Ovary (tissue), 9 donors: ENCODE results near the gene MTHFS. TPM values are rescaled to one million over a fixed set of nuclear protein-coding genes. Genes with fewer than 3 reads are reported as not detected.

Source experiments
- DNase-seq, 5 donors: peaks; one replicate each; pipeline ENCODE4 v3.0.0-alpha.2; 2019 to 2020
- H3K27ac ChIP-seq, 2 donors: fragments of 200-600 bp; one replicate each; pipeline versions ENCODE4 v1.5.1 to v1.8.0; 2019 to 2022
- H3K27me3 ChIP-seq: fragments of 200-600 bp; one replicate; pipeline ENCODE4 v1.8.0; 2022
- H3K36me3 ChIP-seq: fragments of 200-600 bp; sonication (generic); one replicate; pipeline ENCODE4 v1.5.1; 2019
- H3K4me1 ChIP-seq: one replicate; pipeline ENCODE4 v1.8.1; 2013; ENCODE audit warnings: mild to moderate bottlenecking, moderate library complexity; ENCODE audit not compliant: insufficient read depth
- H3K4me3 ChIP-seq: fragments of 200-600 bp; sonication (generic); one replicate; pipeline ENCODE4 v1.5.1; 2017
- H3K9me3 ChIP-seq, 2 donors: fragments of 200-600 bp in 1 of 2; sonication (generic) in 1 of 2; one replicate each; pipeline versions ENCODE4 v1.5.1 to v1.8.1; 2013 to 2019; ENCODE audit warnings: mild to moderate bottlenecking in 1 of 2, moderate library complexity in 1 of 2
- EP300 ChIP-seq: sonication (generic); formaldehyde crosslinking; IDR thresholded peaks from one replicate; pipeline ENCODE4 v1.6.1; 2017; ENCODE audit warnings: antibody characterized with exemption
- POLR2A ChIP-seq: fragments of 450-650 bp; IDR thresholded peaks from one replicate; pipeline ENCODE4 v1.6.1; 2017; ENCODE audit warnings: antibody characterized with exemption, mild to moderate bottlenecking, moderate library complexity
- WGBS, 3 donors: extraction: QIAGEN DNeasy Blood & Tissue Kit in 1 of 3; methylation state at CpG; one replicate each; pipeline versions ENCODE4 v1.1.5 to v1.1.7; 2013 to 2017; 5-methylcytosine and 5-hydroxymethylcytosine counted together
- intact Hi-C, 4 donors: fragments of 100-400 bp; cut with DNase I; formaldehyde crosslinking; loops; one replicate each; pipeline versions ENCODE4 v1.11.0 to v1.15.1; 2022 to 2023
- polyA plus RNA-seq, 2 donors: library from polyadenylated mRNA; stranded (reverse); fragments of 200-250 nt in 1 of 2; fragments of 350-450 nt in 1 of 2; fragmentation: Illumina TruSeq in 1 of 2; extraction: RNeasy Lipid Tissue Mini Kit (QIAGEN cat#74804) in 1 of 2; gene quantifications; one replicate each; pipeline ENCODE4 v1.2.3, GENCODE V29; 2013 to 2014
- total RNA-seq, 7 donors: library from RNA; depleted of rRNA in 2 of 7; stranded (reverse); fragments of >200 nt in 2 of 7; fragmentation: NEBNext Ultra II Directional in 3 of 7; extraction: Animal tissue kit (Norgen Biotek cat#: 25700) in 3 of 7; gene quantifications; one replicate each; pipeline versions ENCODE4 v1.1.0 to v1.2.4, GENCODE V29; 2016 to 2023
- TF ChIP-seq, protein P1 (sequence below), 3 donors: fragments of 450-650 bp in 2 of 3; fragments of 200-600 bp in 1 of 3; IDR thresholded peaks; one replicate each; pipeline versions ENCODE4 v1.5.1 to v1.8.0; 2016 to 2022; ENCODE audit warnings: antibody characterized with exemption in 3 of 3, mild to moderate bottlenecking in 1 of 3
- donor health status: DM: no; HTN: no; CAD: no; lungs with moderate emphysema.
- donor health status: DM: no; HTN: no; CAD: no.
- donor health status: Bipolar disorder and iron deficiency.
- donor health status: DM: yes; HTN: yes; CAD: no.
- donor health status: DM: no; HTN: no; CAD: no.
- donor health status: DM: yes; HTN: yes; CAD: no.

Gene MTHFS
- total and polyA plus RNA-seq, 9 donors: 5.6 to 25.0 (median 14.2) TPM

DNA sequence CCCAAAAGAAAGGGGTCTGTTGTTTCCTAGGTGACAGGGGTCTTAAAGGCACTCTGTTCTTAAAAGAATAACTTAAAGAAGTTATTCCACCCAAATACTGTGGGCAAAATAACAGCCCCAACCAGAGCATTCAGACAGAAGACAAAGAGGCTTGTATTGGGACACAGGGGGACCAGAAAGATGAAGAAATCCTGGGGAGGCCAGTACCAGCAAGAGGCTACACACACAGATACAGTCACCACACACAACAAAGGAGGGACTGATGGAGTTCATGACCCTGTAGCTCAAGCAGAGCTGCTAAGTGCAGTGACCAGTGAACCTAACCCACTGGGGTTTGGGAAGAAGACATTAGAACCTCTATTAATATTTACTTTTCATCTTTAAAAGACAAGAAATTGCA is 59.0 kb downstream of the MTHFS start:
- Histone ChIP-seq H3K4me3 (no peak overlapping the region), H3K36me3 (no peaks in the 10 kb centered on the region), H3K27ac (no peak overlapping the region), H3K9me3 (no peaks in the 10 kb centered on the region), H3K4me1 (no peaks in the 10 kb centered on the region), H3K27me3 (no peaks in the 10 kb centered on the region)
- TF ChIP-seq EP300 (no peak), POLR2A (no peak)
- TF ChIP-seq, protein P1, sequence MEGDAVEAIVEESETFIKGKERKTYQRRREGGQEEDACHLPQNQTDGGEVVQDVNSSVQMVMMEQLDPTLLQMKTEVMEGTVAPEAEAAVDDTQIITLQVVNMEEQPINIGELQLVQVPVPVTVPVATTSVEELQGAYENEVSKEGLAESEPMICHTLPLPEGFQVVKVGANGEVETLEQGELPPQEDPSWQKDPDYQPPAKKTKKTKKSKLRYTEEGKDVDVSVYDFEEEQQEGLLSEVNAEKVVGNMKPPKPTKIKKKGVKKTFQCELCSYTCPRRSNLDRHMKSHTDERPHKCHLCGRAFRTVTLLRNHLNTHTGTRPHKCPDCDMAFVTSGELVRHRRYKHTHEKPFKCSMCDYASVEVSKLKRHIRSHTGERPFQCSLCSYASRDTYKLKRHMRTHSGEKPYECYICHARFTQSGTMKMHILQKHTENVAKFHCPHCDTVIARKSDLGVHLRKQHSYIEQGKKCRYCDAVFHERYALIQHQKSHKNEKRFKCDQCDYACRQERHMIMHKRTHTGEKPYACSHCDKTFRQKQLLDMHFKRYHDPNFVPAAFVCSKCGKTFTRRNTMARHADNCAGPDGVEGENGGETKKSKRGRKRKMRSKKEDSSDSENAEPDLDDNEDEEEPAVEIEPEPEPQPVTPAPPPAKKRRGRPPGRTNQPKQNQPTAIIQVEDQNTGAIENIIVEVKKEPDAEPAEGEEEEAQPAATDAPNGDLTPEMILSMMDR (IDR thresholded peaks at IDR 0.05): no peak
- intact Hi-C loops: no loop called here
- no peak for DNase-seq

DNA sequence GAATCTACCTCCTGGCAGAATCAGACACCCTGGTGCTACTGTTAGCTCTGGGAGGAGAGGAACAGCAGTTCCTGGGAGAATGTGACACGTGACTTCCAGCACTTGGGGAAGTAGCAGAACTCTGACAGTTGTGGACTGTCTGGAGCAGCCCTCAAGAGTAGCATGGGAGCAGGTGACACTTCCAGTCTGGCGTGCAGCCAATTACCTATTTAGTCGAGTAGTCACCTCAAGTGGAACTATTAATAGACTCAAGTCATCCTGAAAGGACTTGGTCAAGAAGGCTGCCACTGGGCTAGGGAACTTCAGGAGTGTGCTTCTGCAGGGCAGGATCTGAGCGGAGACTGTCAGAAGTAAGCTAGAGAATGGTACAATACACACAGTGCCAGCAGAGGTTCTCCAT is 62.3 kb downstream of the MTHFS start:
- no peak overlapping the region for H3K4me3 ChIP-seq
- no peak for DNase-seq
- TF ChIP-seq, protein P1 (IDR thresholded peaks at IDR 0.05): no peak
- TF ChIP-seq EP300 (no peak), POLR2A (no peak)
- no peaks in the 10 kb centered on the region for H3K27me3 ChIP-seq
- 78 to 85% (median 82%) methylated on average over 4 of the region's 4 CpGs for WGBS, 3 donors
- H3K27ac ChIP-seq: no peak overlapping the region
- H3K9me3 ChIP-seq: no peaks in the 10 kb centered on the region
- H3K4me1 ChIP-seq: no peaks in the 10 kb centered on the region
- no peaks in the 10 kb centered on the region for H3K36me3 ChIP-seq
- intact Hi-C loops: no loop called here

DNA sequence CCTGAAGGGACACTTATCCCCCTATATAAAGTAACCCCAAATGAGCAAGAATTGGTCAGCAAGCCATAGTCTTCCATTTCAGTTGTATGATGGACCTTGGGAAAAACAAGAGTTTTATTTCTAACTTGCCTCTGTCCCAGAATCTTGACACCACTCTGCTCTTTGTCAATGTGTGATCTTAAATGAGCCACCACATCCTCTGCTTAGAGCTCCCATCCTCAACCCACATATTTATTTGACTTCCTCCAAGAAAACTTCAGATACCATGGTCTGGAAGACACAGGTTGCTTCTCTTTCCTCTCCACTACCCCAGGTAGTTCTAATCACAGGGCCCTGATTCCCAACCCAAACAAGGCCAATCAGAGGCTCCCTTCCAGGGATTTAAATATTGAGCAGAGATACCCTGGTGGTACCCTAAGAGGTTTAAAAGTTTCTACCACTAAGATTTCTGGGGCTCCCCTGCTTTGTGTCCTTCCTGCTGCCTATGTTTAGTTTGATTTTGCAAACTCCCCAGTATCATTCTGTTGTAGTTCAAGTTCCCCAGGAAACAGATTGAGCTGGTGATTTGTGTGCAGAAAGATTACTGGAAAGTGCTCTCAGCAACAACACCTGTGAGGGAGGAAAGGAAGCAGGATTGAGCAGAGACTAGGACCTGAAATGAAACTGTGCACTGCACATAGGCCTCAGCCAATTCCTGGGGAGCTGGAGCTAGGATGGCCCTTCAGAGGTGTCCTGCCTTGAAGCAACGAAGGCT is 64.3 kb downstream of the MTHFS start:
- Histone ChIP-seq H3K4me1 (no peaks in the 10 kb centered on the region), H3K27ac (no peak overlapping the region), H3K9me3 (no peaks in the 10 kb centered on the region), H3K36me3 (no peaks in the 10 kb centered on the region), H3K27me3 (no peaks in the 10 kb centered on the region), H3K4me3 (no peak overlapping the region)
- no peak for DNase-seq
- intact Hi-C loops: no loop called here
- TF ChIP-seq EP300: no peak
- TF ChIP-seq, protein P1 (IDR thresholded peaks at IDR 0.05): no peak
- 92 to 100% (median 95%) methylated on average over 1 of the region's 1 CpG for WGBS, 3 donors

DNA sequence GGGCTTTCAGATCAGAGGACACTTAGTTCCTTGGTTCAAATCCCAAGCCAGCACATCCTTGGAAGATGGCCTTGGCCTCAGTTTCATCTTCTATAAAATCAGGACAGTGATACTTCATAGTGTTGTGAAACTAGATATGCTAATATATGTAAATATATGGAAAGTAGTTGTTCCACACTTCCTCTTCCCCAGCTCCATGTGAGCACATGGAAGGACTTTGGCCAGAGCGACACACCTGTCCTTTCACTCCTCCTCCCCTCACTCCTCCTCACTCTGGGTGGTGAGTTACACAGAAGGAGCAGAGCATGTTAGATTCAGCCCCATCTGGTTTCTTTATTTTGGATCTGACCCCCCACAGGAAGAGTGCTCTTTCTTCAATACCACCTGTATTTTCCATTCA is 65.2 kb downstream of the MTHFS start:
- Histone ChIP-seq H3K4me1 (no peaks in the 10 kb centered on the region), H3K4me3 (no peak overlapping the region), H3K27me3 (no peaks in the 10 kb centered on the region), H3K27ac (no peak overlapping the region), H3K9me3 (no peaks in the 10 kb centered on the region), H3K36me3 (no peaks in the 10 kb centered on the region)
- 97 to 100% (median 100%) methylated on average over 1 of the region's 1 CpG for WGBS, 3 donors
- no peak for DNase-seq
- intact Hi-C loops: no loop called here
- TF ChIP-seq, protein P1 (IDR thresholded peaks at IDR 0.05): no peak
- TF ChIP-seq EP300 (no peak), POLR2A (no peak)
